GM21447 (cell line): ENCODE data around the gene KRTAP12-4.
"Not testable (repeated sequence)": the region's sequence is repeated elsewhere in the genome, so short reads cannot be mapped to it uniquely, and the experiment has no call there.

Source experiments
- ATAC-seq: cut with Tn5 transposase; IDR thresholded peaks from one replicate; pipeline ENCODE4 v1.9.1; 2021; ENCODE audit not compliant: unreplicated experiment

KRTAP12-4 gene

GRCh38 chr21:44654576-44655175, at the start of gene KRTAP12-4:
TSS of gene KRTAP12-4 (minus strand) at chr21:44654659. CDS start at chr21:44654614, 45 bp downstream.
- ATAC-seq = no peak

GRCh38 chr21:44703731-44704635, 49.5 kb upstream of the KRTAP12-4 start:
- ATAC-seq = no peak

- ATAC-seq = no peak
These were observed 48.7 kb upstream of the KRTAP12-4 start for GRCh38 chr21:44702973-44703730.

- no peak for ATAC-seq
These were observed 47.9 kb upstream of the KRTAP12-4 start for GRCh38 chr21:44702111-44702972.

GRCh38 chr21:44701541-44701940, 47.1 kb upstream of the KRTAP12-4 start:
- ATAC-seq = no peak

- ATAC-seq = no peak
These were observed 46.6 kb upstream of the KRTAP12-4 start for GRCh38 chr21:44701023-44701400.

GRCh38 chr21:44700101-44701022, 45.9 kb upstream of the KRTAP12-4 start:
- no peak for ATAC-seq

- ATAC-seq = no peak
These were observed 45.1 kb upstream of the KRTAP12-4 start for GRCh38 chr21:44699502-44700001.

GRCh38 chr21:44697811-44698734, 43.6 kb upstream of the KRTAP12-4 start:
- no peak for ATAC-seq

GRCh38 chr21:44697172-44697810, 42.8 kb upstream of the KRTAP12-4 start, which contains the start of gene KRTAP10-12:
TSS of gene KRTAP10-12 (plus strand) at chr21:44697172. CDS start at chr21:44697202, 30 bp downstream.
- not testable (repeated sequence) for ATAC-seq

GRCh38 chr21:44696572-44696971, 42.1 kb upstream of the KRTAP12-4 start:
- ATAC-seq = no peak

- no peak for ATAC-seq
These were observed 41.2 kb upstream of the KRTAP12-4 start for GRCh38 chr21:44695641-44696040.

GRCh38 chr21:44695184-44695583, 40.7 kb upstream of the KRTAP12-4 start:
- no peak for ATAC-seq

- ATAC-seq = no peak
These were observed 40.3 kb upstream of the KRTAP12-4 start for GRCh38 chr21:44694776-44695175.

- ATAC-seq = no peak
These were observed 38.5 kb upstream of the KRTAP12-4 start for GRCh38 chr21:44692798-44693512.

- ATAC-seq = no peak
These were observed 37.2 kb upstream of the KRTAP12-4 start for GRCh38 chr21:44691686-44692085.

GRCh38 chr21:44689740-44690139, 35.3 kb upstream of the KRTAP12-4 start:
- ATAC-seq = not testable (repeated sequence)
